HCEC 1CT (cell line): ENCODE measurements around the gene HPS1.

ENCODE experiments used
- DNase-seq: peaks from one replicate; pipeline ENCODE4 v3.0.0-alpha.2; 2017

The HPS1 gene

DNA sequence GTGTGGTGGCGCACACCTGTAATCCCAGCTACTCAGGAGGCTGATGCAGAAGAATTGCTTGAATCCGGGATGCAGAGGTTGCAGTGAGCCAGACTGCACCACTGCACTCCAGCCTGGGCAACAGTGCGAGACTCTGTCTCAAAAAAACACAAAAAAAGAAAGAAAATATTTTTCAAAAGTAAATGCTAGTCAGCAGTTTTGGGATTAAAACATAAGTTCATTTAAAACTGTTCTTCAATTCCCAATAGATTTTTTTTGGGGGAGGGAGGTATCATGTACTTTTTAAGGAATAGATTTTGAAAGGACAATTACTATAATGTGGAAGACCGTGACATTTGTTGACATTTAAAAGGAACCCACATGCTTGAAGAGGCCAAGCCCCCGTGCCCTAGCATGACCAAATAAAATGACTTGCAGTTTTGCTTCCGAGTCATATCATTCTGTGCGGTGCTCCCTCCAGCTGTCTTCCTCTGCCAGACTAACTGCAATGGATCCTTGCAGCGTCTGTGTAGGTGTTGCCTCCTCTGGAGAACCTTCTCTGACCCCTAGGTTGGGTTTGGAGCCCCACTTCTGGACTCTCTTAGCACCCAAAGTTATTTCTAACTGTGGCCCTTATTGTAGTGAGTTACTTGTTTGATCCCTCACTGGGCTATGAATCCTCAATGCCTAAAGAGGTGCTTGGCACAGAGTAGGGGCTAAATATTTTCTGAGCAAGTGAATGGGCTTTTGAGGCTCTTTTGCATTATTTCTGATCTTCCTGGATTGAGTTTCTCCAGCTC is 17.4 kb upstream of the HPS1 start:
- no peak for DNase-seq

DNA sequence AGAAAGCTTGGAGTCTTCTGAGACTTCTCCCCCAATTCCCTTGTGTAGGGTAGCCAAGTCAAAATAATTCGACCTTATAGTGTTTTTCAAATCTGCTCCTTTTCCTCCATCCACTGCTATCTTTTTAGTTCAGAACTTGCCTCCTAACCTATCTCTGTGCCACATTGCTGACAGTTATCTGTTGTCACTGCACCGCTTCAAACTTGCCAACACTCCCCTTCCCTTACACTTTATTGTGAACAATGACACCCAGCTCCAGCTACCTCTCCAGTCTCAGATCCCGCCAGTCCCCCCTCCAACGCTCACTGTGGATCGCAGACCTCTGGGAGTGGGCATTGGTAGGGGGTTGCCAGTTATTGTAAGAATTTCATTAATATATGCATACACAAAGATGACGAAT is 16.3 kb upstream of the HPS1 start:
- no peak for DNase-seq

- no peak for DNase-seq
These were observed 14.7 kb upstream of the HPS1 start for GRCh38 chr10:98461500-98461842.

DNA sequence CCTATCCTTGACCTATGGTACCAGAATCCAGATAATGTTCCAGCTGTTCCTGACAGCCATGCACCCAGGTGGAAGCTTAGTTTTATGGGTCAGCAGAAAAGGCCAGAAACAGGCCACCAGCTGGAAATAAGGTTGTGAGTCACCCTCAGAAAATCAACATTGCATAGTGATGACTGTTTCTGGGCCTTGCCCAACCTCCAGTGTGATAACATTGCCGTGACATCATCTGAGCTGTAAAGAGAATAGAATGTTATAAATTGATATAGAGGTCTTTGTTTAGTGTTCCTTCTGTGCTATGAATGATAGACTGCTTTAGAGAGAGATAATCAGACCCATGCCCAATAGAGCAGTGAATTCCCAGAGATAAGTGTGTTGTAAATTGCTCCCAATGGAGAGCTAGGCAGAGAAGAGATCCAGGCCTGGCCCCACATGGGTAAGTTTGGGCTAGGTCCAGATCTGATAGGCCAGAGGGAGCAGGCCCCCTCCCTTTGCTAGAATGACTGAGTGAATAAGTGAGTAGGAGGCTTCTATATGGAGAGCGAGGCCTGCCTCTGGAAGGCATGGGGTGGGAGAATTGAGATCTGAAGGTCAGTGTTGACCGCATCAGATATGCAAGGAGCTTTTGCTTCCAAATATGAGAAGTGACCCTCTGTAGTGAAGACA is 14.2 kb upstream of the HPS1 start:
- peak; percentile 95 for DNase-seq

DNA sequence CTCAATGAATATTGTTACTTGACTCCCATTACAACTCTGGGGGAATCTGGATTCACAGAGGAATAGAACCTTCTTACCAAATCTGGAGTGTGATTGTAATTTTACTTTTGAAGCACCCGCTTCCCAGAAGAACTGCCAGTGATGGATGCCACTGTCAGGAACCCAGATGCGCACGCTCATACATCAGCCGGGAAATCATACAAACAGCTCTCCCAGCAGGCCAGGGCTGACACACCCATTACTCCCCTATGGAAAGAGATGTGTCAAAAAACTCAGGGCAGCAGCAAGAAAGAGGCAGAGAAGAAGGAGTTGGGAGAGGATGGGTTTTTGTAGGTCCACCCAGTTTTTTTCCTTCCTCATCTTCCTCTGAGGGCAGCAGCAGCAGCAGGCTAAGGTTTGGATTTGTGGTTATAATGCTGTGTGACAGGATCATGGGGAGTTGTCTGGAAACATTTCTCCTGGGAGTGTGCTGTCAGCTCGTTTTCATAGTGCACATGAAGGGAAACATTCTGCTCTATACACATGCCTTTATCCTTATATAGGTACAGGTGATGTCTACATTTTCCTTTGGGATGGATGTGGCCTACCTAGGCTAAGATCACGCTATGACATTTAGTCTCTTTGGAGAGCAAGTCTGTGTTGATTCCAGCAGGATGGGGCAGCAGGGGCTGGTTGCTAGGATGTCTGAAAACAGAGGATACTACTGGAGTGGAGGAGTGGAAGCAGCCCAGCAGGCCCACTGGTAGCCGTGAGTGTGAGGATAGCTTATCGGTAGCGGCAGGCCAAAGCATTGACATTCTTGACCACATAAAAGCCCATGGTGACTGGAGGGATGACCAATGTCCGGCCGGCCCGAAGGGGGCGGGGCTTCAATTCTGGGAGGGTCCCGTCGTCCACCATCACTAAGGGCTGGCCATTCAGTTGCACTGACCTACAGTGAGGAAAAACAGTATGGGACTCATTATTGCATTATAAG is 12.4 kb upstream of the HPS1 start:
- DNase-seq: no peak

GRCh38 chr10:98457721-98458120 is 11.0 kb upstream of the HPS1 start:
- no peak for DNase-seq

GRCh38 chr10:98456686-98457482 is 10.1 kb upstream of the HPS1 start:
- DNase-seq: no peak

GRCh38 chr10:98456043-98456570 is 9.4 kb upstream of the HPS1 start:
- DNase-seq: no peak

DNA sequence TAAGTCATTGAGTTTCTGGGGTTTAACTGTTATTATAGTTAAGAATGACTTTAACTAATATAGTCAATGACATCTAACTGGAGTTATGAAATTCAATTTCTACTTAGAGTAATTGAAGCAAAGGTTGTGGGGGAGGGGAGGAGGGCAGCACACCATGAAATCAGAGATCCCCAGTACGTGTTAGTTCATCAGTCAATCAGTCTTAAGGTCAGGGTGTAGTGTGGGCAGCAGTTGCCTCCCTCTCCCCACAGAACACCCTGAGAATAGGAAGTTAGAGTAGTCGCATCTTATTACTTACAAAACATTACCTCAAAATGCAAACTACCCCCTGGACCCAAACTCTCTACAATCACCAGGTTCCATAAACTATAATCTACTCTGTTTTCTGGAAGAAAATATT is 7.0 kb upstream of the HPS1 start:
- no peak for DNase-seq

GRCh38 chr10:98450618-98451017 is 3.9 kb upstream of the HPS1 start:
- no peak for DNase-seq

DNA sequence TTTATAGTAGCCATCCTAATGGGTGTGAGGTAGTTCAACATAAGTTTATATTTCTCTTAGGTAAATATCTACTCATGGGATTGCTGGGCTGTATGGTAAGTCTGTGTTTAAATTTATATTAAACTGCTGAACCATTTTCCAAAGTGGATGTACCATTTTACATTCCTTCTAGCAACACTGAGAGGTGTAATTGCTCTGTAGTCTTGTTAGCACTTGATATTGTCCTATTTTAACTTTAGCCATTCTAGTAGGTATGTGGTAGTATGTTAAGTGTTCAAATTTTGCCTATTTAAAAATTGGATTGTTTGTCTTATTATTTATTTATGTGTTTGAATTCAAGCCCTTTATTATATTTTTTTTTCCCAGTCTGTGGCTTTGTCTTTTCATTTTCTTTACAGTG is 2.6 kb upstream of the HPS1 start:
- DNase-seq: no peak

DNA sequence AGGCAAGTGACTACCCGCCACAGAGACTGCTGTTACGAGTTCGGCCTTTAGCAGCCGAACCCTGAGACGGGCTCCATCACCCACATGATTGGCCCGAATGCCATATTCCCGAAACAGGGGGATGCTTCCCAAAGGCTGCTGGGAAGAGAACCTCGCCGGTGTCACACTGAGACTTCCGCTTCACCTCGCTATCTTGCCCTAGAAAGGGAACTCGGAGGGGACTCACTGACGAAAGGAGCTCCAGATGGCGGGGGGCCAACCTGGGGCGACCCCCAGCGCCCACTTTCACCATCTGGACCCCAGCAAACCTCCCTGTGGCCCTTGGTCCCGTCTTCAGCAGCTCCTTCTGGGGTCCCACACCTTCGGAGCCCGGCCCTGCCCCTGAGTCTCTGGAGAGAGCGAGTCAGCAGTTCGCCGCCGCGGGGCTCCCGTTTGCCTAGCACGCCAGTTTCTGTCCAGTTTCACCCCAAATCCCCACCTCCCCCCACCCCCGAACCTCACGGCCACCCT is 529 bp downstream of the HPS1 start:
- peak; percentile 40 for DNase-seq

DNA sequence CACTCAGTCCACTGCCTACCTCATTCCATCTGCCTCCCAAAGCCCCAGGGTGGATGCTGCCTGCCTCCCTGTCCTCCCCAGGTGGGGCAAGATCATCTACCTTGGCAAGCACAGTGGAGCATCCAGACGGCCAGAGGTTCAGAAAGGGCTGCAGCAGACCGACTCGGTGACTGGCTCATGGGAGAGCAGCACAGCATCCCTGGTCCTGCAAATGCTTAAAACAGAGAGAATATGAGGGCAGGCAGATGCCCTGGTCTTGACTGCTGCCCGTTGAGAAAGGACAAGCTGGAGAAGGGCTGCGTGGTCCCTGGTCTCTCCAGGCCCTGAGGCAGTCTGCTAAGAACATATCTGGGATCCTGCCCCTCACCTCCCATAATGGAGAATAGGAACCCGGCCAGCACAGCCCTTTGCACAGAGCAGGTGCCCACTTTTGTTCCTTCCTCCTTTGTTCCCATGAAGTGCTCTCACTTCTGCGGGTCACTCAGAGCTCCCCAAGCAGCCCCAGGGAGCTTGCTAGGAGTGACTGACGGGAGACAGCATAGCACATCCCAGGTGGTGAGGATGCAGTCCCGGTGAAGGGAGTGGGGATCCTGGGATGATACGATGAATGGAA is 1.4 kb downstream of the HPS1 start:
- DNase-seq: no peak

- DNase-seq: no peak
These were observed 2.3 kb downstream of the HPS1 start for GRCh38 chr10:98444314-98445006.

DNA sequence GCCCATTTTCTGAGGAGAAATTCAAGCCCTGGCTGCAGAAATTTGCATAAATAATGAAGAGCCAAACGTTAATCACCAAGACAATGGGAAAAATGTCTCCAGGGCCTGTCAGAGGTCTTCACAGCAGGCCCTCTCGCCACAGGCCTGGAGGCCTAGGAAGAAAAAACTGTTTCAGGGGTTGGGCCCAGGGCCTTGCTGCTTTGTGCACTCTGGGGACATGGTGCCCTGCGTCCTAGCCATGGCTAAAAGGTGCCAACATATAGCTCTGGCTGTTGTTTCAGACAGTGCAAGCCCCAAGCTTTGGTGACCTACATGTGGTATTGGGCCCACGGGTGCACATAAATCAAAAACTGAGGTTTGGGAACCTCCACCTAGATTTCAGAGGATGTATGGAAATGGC is 8.0 kb downstream of the HPS1 start:
- no peak for DNase-seq

DNA sequence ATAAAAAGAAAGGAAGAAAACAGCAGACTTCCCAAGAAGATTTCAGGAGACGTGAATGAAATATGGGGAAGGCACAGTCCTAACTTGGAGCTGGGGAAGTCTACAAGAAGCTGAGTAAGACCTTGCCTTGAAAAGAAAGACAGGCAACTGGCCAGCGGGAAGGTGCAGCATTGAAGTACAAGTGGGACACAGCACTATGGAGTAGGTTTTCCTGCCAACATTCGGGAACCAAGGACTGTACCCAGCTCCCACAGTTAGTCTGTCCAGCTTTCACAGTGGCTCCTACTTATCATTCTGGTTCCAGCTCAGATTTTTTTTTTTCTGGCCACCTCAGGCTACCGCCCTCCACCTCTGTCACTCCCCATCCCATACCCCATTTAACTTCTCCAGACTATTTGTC is 10.0 kb downstream of the HPS1 start:
- no peak for DNase-seq

DNA sequence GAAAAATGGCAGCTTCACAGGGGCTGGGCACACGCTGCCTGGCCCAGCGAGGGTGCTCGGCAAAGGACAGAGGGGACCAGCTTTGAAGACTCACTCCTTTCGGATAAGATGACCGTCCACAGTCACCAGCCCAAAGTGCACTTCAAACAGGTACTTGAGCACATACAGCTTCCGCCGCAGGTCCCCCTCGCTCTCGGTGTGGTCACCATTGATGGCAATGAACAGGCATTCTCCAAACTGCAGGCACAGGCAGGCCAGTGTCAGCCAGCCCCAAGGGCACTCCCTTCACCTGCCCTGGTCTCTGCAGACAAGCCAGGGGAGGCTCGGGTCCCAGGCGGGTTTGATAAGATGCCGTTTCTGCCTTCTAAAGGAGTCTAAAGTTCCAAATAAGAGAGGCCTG is 11.6 kb downstream of the HPS1 start:
- no peak for DNase-seq

GRCh38 chr10:98433881-98434732 is 12.6 kb downstream of the HPS1 start:
- DNase-seq: peak; percentile 51

DNA sequence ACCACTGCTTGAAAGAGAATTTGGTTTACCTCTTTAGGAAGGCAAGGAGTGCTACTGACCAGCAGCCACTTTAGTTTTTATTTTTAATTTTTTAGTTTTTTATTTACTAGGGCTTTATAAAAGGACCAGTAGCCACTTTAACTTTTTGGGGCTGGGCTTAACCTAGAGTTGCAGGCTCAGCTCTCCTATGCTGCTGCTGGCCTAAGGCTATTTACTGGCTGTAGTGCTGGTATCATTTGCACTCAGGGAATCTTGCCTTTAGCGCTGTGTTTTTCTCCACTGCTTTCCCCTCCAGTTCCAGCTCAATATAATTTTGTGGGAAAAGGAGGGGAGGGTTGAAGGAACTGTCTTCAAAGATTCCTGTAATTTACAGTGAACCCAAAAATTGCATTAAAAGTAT is 13.4 kb downstream of the HPS1 start:
- DNase-seq: no peak

DNA sequence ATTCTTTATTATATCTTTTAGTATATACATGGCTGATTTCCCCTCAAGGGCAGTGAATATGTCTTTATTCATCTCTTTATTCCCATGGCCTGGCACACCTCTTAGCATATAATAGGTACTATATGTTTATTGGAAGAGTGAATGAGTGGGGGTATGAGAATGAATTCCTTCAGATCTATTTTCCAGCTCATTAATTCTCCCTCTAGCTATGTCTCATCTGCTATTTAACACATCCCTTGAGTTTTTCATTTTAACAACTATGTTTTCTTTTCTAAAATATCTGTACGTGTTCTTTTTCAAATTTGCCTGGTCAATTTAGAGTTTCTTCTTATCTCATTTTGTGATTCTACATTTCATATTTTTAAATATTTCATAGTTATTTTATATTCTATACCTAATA is 14.4 kb downstream of the HPS1 start:
- DNase-seq: no peak
